GM12874 (cell line): Measurements from ENCODE around the gene SCN3A.

Source experiments
- TF ChIP-seq, protein P1 (sequence below): IDR thresholded peaks from 2 replicates; pipeline ENCODE4 v1.5.1; 2011; ENCODE audit warnings: low read depth, mild to moderate bottlenecking, control low read depth, low read length, moderate library complexity; ENCODE audit not compliant: insufficient read depth

SCN3A gene

GRCh38 chr2:165205865-165206264 is 2.0 kb upstream of the SCN3A start:
- TF ChIP-seq, protein P1, sequence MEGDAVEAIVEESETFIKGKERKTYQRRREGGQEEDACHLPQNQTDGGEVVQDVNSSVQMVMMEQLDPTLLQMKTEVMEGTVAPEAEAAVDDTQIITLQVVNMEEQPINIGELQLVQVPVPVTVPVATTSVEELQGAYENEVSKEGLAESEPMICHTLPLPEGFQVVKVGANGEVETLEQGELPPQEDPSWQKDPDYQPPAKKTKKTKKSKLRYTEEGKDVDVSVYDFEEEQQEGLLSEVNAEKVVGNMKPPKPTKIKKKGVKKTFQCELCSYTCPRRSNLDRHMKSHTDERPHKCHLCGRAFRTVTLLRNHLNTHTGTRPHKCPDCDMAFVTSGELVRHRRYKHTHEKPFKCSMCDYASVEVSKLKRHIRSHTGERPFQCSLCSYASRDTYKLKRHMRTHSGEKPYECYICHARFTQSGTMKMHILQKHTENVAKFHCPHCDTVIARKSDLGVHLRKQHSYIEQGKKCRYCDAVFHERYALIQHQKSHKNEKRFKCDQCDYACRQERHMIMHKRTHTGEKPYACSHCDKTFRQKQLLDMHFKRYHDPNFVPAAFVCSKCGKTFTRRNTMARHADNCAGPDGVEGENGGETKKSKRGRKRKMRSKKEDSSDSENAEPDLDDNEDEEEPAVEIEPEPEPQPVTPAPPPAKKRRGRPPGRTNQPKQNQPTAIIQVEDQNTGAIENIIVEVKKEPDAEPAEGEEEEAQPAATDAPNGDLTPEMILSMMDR = no peak

- TF ChIP-seq, protein P1 = no peak
Measured at GRCh38 chr2:165202239-165202638, 1.6 kb downstream of the SCN3A start.

DNA sequence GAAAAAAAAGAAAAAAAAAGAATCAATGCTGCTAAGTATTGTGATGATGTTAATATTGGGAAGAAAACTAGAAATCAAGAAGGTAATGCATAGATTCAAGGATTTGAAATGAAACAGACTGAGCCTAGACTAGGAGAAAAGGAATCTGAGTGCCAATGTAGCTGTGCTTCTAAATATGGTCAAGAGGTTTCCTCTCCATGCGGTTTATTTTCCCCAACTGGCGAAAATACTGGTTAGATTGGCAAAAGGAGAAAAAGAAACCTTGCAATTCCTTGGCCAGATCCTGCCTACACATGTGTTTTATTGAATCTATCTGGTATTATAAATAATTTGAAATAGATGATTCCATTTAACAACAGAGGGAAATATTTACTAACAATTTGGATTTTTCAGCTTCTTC is 5.7 kb downstream of the SCN3A start:
- TF ChIP-seq, protein P1 = no peak

DNA sequence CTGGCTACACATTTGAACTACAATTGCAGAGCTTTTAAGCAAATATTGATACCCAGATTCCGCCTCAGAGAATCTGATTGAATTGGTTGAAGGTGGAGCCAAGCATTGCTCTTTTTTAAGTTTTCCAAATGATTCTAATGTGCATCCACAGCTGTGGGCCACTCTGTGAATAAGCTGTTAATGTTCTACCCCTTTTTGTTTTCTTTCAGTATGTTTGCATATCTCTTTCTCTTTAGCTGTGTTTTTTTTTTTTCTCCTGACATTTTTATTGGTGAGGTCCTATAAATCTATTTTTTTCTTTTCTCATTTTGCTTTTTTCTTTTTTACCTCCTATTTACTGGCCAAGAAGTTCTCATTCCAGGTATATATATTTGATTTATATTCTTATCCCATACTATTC is 6.5 kb downstream of the SCN3A start:
- TF ChIP-seq, protein P1 = no peak

GRCh38 chr2:165196411-165196810 is 7.4 kb downstream of the SCN3A start:
- TF ChIP-seq, protein P1 = no peak

DNA sequence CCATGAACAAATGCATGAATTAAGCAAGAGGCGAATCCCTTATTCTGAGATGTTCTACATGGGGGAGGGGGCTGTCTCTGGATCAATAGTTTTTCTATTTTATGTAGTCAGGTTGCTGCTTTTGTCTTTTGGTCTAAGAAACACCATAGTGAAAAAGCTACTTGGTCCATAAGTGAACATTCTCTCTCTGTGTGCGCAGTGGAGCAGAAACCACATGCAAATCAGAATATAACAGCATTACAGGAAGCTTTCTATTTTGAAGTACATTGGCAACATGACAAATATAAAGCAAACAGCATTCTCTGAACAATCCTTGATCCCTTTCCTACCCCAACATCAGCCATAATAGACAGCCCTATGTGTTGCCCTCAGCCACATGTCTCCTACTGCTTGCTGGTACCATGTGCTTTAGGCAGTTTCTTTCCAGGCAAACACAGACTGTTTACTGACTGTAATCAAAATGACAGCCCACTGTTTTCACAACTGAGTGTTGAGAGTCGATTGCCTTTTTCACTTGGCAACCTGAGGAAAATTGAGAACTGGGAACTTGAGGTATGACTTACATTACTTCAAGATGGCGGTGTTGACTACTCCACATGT is 10.6 kb downstream of the SCN3A start:
- TF ChIP-seq, protein P1 = no peak

GRCh38 chr2:165192729-165193128 is 11.1 kb downstream of the SCN3A start:
- TF ChIP-seq, protein P1 = no peak
